H1 (cell line): ENCODE results near the gene OR4K13. TPM values are rescaled to one million over a fixed set of nuclear protein-coding genes. Genes with fewer than 3 reads are reported as not detected.

Experiments
- CTCF ChIA-PET: fragments of 300-600 bp; sonication (Branson Sonifier 250); formaldehyde crosslinking; loops from one replicate; lab custom pipeline; 2021; ENCODE audit not compliant: partially characterized antibody; lab: Charles Lee
- POLR2A ChIA-PET: fragments of 300-600 bp; sonication (Branson Sonifier 250); formaldehyde crosslinking; loops from one replicate; lab custom pipeline; 2021; ENCODE audit warnings: inconsistent platforms; ENCODE audit not compliant: partially characterized antibody; lab: Charles Lee
- DNase-seq, 2 experiments: peaks; one replicate each; pipeline versions ENCODE4 v3.0.0 to v3.0.0-alpha.2; 2010 to 2022; ENCODE audit warnings: low spot score in 2 of 2, low read depth in 1 of 2, mixed read lengths in 1 of 2
- FAIRE-seq: peaks from 2 replicates; lab custom pipeline; 2011; peaks lifted over from hg19 to GRCh38; lab: Jason Lieb, UNC
- H2AFZ ChIP-seq: 2 replicates; pipeline ENCODE4 v1.8.1; 2012; ENCODE audit warnings: low read length, inconsistent platforms
- H2AK5ac ChIP-seq: 2 replicates; pipeline ENCODE4 v1.6.1; 2013; ENCODE audit warnings: low read depth, low read length
- H2BK120ac ChIP-seq: replicated peaks from 2 replicates; pipeline ENCODE3; 2013; ENCODE audit warnings: low read depth, low read length, inconsistent platforms
- H2BK12ac ChIP-seq: 2 replicates; pipeline ENCODE4 v1.6.1; 2013; ENCODE audit warnings: low read depth, low read length
- H2BK15ac ChIP-seq: 2 replicates; pipeline ENCODE4 v1.6.1; 2013; ENCODE audit warnings: low read length
- H2BK20ac ChIP-seq: 2 replicates; pipeline ENCODE4 v1.6.1; 2013; ENCODE audit warnings: low read length
- H2BK5ac ChIP-seq: 2 replicates; pipeline ENCODE4 v1.6.1; 2013; ENCODE audit warnings: low read depth, low read length
- H3K14ac ChIP-seq: 2 replicates; pipeline ENCODE4 v1.6.1; 2013; ENCODE audit warnings: inconsistent platforms; ENCODE audit not compliant: insufficient read length
- H3K18ac ChIP-seq: 2 replicates; pipeline ENCODE4 v1.6.1; 2013; ENCODE audit warnings: low read length; ENCODE audit errors: extremely low read depth
- H3K23ac ChIP-seq: 2 replicates; pipeline ENCODE4 v1.6.1; 2013; ENCODE audit warnings: inconsistent platforms; ENCODE audit not compliant: insufficient read length
- H3K23me2 ChIP-seq: 2 replicates; pipeline ENCODE4 v1.6.1; 2013; ENCODE audit warnings: low read depth, low read length
- H3K27ac ChIP-seq: 2 replicates; pipeline ENCODE4 v1.6.1; 2011; ENCODE audit warnings: low read depth, low read length, inconsistent platforms
- H3K27me3 ChIP-seq, 4 experiments: replicated peaks in 1 of 4; 1 replicate in 1 of 4; 2 replicates in 3 of 4; pipeline versions ENCODE4 v1.6.1 to v1.8.1; 2011 to 2013; ENCODE audit warnings: low read length in 3 of 4, mild to moderate bottlenecking in 3 of 4, inconsistent platforms in 2 of 4, mixed read lengths in 2 of 4, moderate library complexity in 1 of 4; ENCODE audit not compliant: control insufficient read depth in 3 of 4, insufficient read depth in 3 of 4; ENCODE audit errors: extremely low read depth in 1 of 4
- H3K36me3 ChIP-seq, 4 experiments: 2 replicates each; pipeline versions ENCODE4 v1.6.1 to v1.8.1; 2011 to 2013; ENCODE audit warnings: mild to moderate bottlenecking in 4 of 4, low read length in 3 of 4, moderate library complexity in 2 of 4, control low read depth in 1 of 4, inconsistent platforms in 1 of 4; ENCODE audit not compliant: insufficient read depth in 4 of 4, control insufficient read depth in 2 of 4
- H3K4ac ChIP-seq: replicated peaks from 2 replicates; pipeline ENCODE3; 2013; ENCODE audit warnings: low read length, low read depth, mixed read lengths, inconsistent platforms; ENCODE audit not compliant: insufficient read length
- H3K4me1 ChIP-seq, 4 experiments: replicated peaks in 1 of 4; 1 replicate in 1 of 4; 2 replicates in 3 of 4; pipeline versions ENCODE4 v1.6.1 to v1.8.1; 2011 to 2013; ENCODE audit warnings: low read length in 3 of 4, inconsistent platforms in 2 of 4, mixed read lengths in 1 of 4; ENCODE audit not compliant: insufficient read depth in 4 of 4, control insufficient read depth in 3 of 4
- H3K4me2 ChIP-seq, 2 experiments: 2 replicates each; pipeline versions ENCODE4 v1.6.1 to v1.8.1; 2011 to 2013; ENCODE audit warnings: low read depth in 2 of 2, low read length in 2 of 2, control low read depth in 1 of 2, inconsistent platforms in 1 of 2, mild to moderate bottlenecking in 1 of 2; ENCODE audit not compliant: insufficient read depth in 1 of 2
- H3K4me3 ChIP-seq, 4 experiments: fragments of 200-600, 300-600 bp in 1 of 4; sonication (generic), shearing (Covaris generic), sonication (Bioruptor Twin) in 1 of 4; 2 replicates each; pipeline versions ENCODE4 v1.5.1 to v1.8.1; 2011 to 2016; ENCODE audit warnings: low read length in 4 of 4, low read depth in 3 of 4, control low read depth in 2 of 4, inconsistent platforms in 2 of 4, mild to moderate bottlenecking in 2 of 4, mixed read lengths in 1 of 4, moderate library complexity in 1 of 4; ENCODE audit not compliant: insufficient read depth in 2 of 4; ENCODE audit errors: extremely low read depth in 1 of 4
- H3K56ac ChIP-seq: replicated peaks from 2 replicates; pipeline ENCODE3; 2013; ENCODE audit warnings: low read depth, mild to moderate bottlenecking, mixed read lengths, low read length, inconsistent platforms; ENCODE audit not compliant: insufficient read length
- H3K79me1 ChIP-seq: 2 replicates; pipeline ENCODE4 v1.6.1; 2013; ENCODE audit warnings: low read depth, low read length, control low read depth
- H3K79me2 ChIP-seq, 2 experiments: 2 replicates each; pipeline versions ENCODE4 v1.6.1 to v1.8.1; 2012 to 2013; ENCODE audit warnings: low read length in 2 of 2, mild to moderate bottlenecking in 2 of 2, inconsistent platforms in 1 of 2; ENCODE audit not compliant: insufficient read depth in 2 of 2, control insufficient read depth in 1 of 2
- H3K9ac ChIP-seq, 4 experiments: replicated peaks in 1 of 4; 1 replicate in 1 of 4; 2 replicates in 3 of 4; pipeline versions ENCODE4 v1.6.1 to v1.8.1; 2011 to 2013; ENCODE audit warnings: low read depth in 3 of 4, low read length in 3 of 4, control low read depth in 2 of 4, mild to moderate bottlenecking in 2 of 4, moderate library complexity in 2 of 4, inconsistent platforms in 1 of 4; ENCODE audit errors: extremely low read depth in 1 of 4
- H3K9me3 ChIP-seq, 2 experiments: 2 replicates each; pipeline versions ENCODE4 v1.6.1 to v1.8.1; 2012 to 2013; ENCODE audit warnings: mild to moderate bottlenecking in 2 of 2, moderate library complexity in 2 of 2, control low read depth in 1 of 2, inconsistent platforms in 1 of 2, low read depth in 1 of 2, low read length in 1 of 2, mixed read lengths in 1 of 2; ENCODE audit not compliant: insufficient read depth in 2 of 2
- H4K20me1 ChIP-seq, 2 experiments: replicated peaks in 1 of 2; 2 replicates each; pipeline versions ENCODE3 to v1.8.1; 2011 to 2013; ENCODE audit warnings: inconsistent platforms in 2 of 2, low read length in 2 of 2, mild to moderate bottlenecking in 1 of 2; ENCODE audit not compliant: insufficient read depth in 2 of 2, control insufficient read depth in 1 of 2
- H4K5ac ChIP-seq: 2 replicates; pipeline ENCODE4 v1.6.1; 2013; ENCODE audit warnings: low read length, low read depth, mixed read lengths, inconsistent platforms; ENCODE audit not compliant: insufficient read length
- H4K8ac ChIP-seq: 2 replicates; pipeline ENCODE4 v1.8.0; 2013; ENCODE audit warnings: mild to moderate bottlenecking, moderate library complexity, low read length, inconsistent platforms; ENCODE audit not compliant: insufficient read depth; ENCODE audit errors: extremely low read depth
- H4K91ac ChIP-seq: replicated peaks from 2 replicates; pipeline ENCODE3; 2013; ENCODE audit warnings: low read length, mixed read lengths, inconsistent platforms; ENCODE audit not compliant: insufficient read length
- HDAC6 ChIP-seq: IDR thresholded peaks from one replicate; pipeline ENCODE4 v1.7.1; 2012; ENCODE audit warnings: low read depth, mild to moderate bottlenecking, inconsistent platforms, low read length, moderate library complexity
- NANOG ChIP-seq: IDR thresholded peaks from 2 replicates; pipeline ENCODE4 v1.6.1; 2011; ENCODE audit warnings: low read length, low read depth, mild to moderate bottlenecking, inconsistent platforms; ENCODE audit not compliant: insufficient read depth, poor library complexity, severe bottlenecking
- WGBS, 2 experiments: shearing (Covaris generic) in 1 of 2; methylation state at CpG; one replicate each; pipeline versions ENCODE4 v1.1.6 to v1.1.7; 2013 to 2015; ENCODE audit warnings: low lambda C conversion rate in 2 of 2, mixed read lengths in 2 of 2, inconsistent platforms in 1 of 2, low coverage in 1 of 2, missing lambda C conversion rate in 1 of 2; ENCODE audit not compliant: insufficient replicate concordance in 2 of 2, insufficient coverage in 1 of 2, insufficient read length in 1 of 2; ENCODE audit errors: extremely low coverage in 1 of 2, missing lambda C conversion rate in 1 of 2; 5-methylcytosine and 5-hydroxymethylcytosine counted together
- polyA plus RNA-seq, 7 experiments: library from polyadenylated mRNA; depleted of rRNA in 3 of 7; stranded (reverse) in 5 of 7; unstranded in 2 of 7; fragments of >200 nt in 5 of 7; fragments of 200-250 nt in 2 of 7; gene quantifications; 1 replicate in 5 of 7; 2 replicates in 1 of 7; 4 replicates in 1 of 7; pipeline versions ENCODE4 v1.2.1 to v1.2.3, GENCODE V29; 2011 to 2013; ENCODE audit warnings: missing spikeins in 2 of 7, mixed read lengths in 2 of 7
- total RNA-seq: library from RNA; stranded (reverse); fragmentation: NEBNext Ultra II Directional; extraction: Animal tissue kit (Norgen Biotek cat#: 25700); gene quantifications from 2 replicates; pipeline ENCODE4 v1.2.1, GENCODE V29; 2021
- TF ChIP-seq, protein P1 (sequence below): IDR thresholded peaks from 2 replicates; pipeline ENCODE4 v1.6.1; 2011; ENCODE audit warnings: low read depth, mild to moderate bottlenecking, low read length; ENCODE audit not compliant: insufficient read depth

The OR4K13 gene
- total and polyA plus RNA-seq, 2 of the 8 experiments (the other 6 are each of a cell fraction or from before 2014, with no cell fraction given): not detected

DNA sequence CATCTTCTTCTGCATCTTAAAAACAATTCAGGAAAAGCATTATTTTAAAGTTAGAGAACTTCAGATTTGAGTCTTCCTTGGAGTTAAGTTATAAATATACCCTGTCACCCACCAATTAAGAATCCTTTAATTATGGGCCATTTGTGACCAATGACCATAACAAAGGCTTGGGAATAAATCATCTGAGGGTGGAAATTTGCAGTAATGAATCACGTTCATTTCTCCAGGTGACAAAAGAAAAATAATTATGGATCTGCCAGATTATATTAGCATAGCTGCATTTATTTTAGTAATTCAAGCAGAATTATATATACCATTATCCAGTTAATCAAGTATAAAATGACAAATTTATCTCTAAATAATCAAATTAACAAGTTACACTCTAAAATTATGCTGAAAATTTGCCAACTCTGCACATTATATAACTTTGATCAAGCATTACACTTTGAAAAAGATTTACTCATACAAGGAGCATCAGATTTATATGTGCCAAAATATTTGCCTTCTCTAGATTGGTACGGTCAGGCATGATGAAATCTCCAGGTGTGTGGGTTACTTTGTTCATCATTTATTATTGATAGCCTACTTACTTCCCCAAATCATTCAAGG is 16.5 kb downstream of the OR4K13 start, which contains the start of gene OR4K14:
TSS of gene OR4K14 (minus strand) at position 51 of the 609 bp plus-strand sequence. CDS start 4,114 bp downstream, outside the sequence.
- no peak for FAIRE-seq
- CTCF ChIA-PET: no interaction called here
- TF ChIP-seq NANOG: no peak
- TF ChIP-seq HDAC6: no peak
- TF ChIP-seq, protein P1, sequence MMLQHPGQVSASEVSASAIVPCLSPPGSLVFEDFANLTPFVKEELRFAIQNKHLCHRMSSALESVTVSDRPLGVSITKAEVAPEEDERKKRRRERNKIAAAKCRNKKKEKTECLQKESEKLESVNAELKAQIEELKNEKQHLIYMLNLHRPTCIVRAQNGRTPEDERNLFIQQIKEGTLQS: no peak

More for the DNA sequence above, 16.5 kb downstream of the OR4K13 start, which contains the start of gene OR4K14:
- no peak within 1 kb of the TSS for H3K4me3 ChIP-seq
- no peaks in the 10 kb centered on the region for H3K27me3 ChIP-seq
- H3K79me2 ChIP-seq: no peaks in the 10 kb centered on the region
- H3K56ac ChIP-seq: no peak within 1 kb of the TSS
- no peak within 1 kb of the TSS for H2BK12ac ChIP-seq
- no peaks in the 10 kb centered on the region for H4K20me1 ChIP-seq
- H2BK120ac ChIP-seq: no peak within 1 kb of the TSS
- no peak within 1 kb of the TSS for H2AFZ ChIP-seq
- H2BK20ac ChIP-seq: no peak within 1 kb of the TSS
- POLR2A ChIA-PET: no interaction called here
- no peak within 1 kb of the TSS for H2AK5ac ChIP-seq
- 78% methylated on average over 2 of the region's 2 CpGs; no CpG with 5 or more reads in 1 of the 2 experiments for WGBS, 2 experiments
- no peak within 1 kb of the TSS for H3K23ac ChIP-seq
- H3K4me1 ChIP-seq: no peaks in the 10 kb centered on the region
- no peaks in the 10 kb centered on the region for H3K79me1 ChIP-seq
- no peak within 1 kb of the TSS for H3K4me2 ChIP-seq
- no peaks in the 10 kb centered on the region for H3K36me3 ChIP-seq
- no peaks in the 10 kb centered on the region for H3K23me2 ChIP-seq
- no peak for DNase-seq
- H2BK5ac ChIP-seq: no peak within 1 kb of the TSS
- no peak within 1 kb of the TSS for H4K5ac ChIP-seq
- H3K9me3 ChIP-seq: peaks cover 50 to 62% of the 10 kb centered on the region in 2 experiments
- no peak within 1 kb of the TSS for H3K18ac ChIP-seq
- no peak within 1 kb of the TSS for H3K14ac ChIP-seq
- H3K27ac ChIP-seq: no peak within 1 kb of the TSS
- H4K91ac ChIP-seq: no peak within 1 kb of the TSS
- no peak within 1 kb of the TSS for H2BK15ac ChIP-seq
- H4K8ac ChIP-seq: no peak within 1 kb of the TSS
- H3K4ac ChIP-seq: no peak within 1 kb of the TSS
- H3K9ac ChIP-seq: no peak within 1 kb of the TSS
